LNCAP (cell line): ENCODE results near the gene NAPSA.

Source experiments
- TF ChIP-seq, protein P1 (sequence below): fragments of 450-650 bp; IDR thresholded peaks from 2 replicates; pipeline ENCODE4 v1.5.1; 2017; ENCODE audit warnings: mild to moderate bottlenecking

The NAPSA gene

DNA sequence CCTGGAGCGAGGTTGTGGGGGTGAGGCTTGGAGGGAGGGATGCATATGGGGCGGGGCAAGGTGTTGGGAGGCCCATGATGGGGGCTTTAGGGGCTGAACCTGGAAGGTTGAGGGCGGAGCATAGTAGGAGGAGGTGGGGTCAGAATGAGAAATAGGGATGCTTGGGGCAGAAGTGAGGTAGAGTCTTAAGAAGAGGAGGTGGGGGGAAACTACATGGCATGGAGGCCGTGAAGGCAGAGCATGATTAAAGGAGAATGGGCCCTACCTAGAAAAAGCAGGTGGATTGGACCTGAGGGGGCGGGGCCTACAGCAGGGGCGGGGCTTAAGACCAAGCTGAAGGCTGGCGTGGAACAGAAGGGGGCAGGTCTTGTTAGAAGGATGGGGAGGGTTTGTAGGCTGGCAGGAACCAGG, 11.6 kb upstream of the NAPSA start:
- TF ChIP-seq, protein P1, sequence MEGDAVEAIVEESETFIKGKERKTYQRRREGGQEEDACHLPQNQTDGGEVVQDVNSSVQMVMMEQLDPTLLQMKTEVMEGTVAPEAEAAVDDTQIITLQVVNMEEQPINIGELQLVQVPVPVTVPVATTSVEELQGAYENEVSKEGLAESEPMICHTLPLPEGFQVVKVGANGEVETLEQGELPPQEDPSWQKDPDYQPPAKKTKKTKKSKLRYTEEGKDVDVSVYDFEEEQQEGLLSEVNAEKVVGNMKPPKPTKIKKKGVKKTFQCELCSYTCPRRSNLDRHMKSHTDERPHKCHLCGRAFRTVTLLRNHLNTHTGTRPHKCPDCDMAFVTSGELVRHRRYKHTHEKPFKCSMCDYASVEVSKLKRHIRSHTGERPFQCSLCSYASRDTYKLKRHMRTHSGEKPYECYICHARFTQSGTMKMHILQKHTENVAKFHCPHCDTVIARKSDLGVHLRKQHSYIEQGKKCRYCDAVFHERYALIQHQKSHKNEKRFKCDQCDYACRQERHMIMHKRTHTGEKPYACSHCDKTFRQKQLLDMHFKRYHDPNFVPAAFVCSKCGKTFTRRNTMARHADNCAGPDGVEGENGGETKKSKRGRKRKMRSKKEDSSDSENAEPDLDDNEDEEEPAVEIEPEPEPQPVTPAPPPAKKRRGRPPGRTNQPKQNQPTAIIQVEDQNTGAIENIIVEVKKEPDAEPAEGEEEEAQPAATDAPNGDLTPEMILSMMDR: no peak

DNA sequence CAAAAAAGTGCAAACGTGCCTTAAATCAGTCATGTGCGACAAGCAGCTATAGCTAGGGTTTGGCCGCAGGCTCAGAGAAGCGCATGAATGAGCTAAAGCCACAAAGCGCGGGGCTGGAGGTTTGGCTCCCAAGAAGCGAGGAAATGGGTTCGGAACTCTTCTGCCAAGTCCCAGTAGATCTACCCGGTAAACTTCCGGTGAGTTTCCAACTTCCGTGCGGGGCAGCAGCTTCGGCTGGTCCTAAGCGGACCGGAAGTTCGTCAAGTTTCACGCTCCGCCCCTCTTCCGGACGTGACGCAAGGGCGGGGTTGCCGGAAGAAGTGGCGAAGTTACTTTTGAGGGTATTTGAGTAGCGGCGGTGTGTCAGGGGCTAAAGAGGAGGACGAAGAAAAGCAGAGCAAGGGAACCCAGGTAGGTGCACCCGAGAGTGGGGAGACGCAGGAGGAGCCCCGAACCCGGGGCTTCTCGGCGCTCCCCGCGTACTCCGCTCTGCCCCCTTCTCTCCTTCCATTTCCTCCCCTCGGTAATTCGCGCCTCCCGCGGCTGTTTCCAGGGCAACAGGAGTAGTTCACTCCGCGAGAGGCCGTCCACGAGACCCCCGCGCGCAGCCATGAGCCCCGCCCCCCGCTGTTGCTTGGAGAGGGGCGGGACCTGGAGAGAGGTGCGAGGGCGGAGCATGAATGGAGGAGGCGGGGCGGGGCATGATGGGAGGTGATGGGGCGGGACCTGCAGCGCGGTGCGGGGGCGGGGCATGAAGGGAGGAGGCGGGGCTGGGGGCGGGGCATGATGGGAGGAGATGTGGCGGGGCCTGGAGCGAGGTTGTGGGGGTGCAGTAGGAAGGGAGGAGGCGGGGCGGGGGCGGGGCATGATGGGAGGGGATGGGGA, 11.0 kb upstream of the NAPSA start, which contains the start of gene NR1H2:
TSS of gene NR1H2 (plus strand) at position 292 of the 885 bp plus-strand sequence. CDS start 1,149 bp downstream, outside the sequence.
- TF ChIP-seq, protein P1: no peak

DNA sequence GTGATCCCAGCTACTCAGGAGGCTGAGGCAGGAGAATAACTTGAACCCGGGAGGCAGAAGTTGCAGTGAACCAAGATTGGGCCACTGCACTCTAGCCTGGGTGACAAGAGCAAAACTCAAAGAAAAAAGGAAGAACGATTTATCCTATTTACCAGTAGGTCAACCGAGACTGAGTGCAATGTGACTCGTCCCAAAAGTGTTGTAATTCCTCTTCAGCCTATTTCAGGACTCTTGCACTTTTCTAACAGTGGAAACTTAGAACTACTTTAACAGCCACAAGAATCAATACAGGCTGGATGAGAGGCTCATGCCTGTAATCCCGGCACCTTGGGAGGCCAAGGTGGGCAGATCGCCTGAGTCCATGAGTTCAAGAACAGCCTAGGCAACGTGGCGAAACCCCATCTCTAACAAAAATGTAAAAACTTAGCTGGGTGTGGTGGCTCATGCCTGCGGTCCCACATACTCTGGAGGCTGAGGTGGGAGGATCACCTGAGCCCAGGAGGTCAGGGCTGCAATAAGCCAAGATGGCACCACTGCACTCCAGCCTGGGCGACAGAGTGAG, 6.6 kb upstream of the NAPSA start:
- TF ChIP-seq, protein P1: no peak

DNA sequence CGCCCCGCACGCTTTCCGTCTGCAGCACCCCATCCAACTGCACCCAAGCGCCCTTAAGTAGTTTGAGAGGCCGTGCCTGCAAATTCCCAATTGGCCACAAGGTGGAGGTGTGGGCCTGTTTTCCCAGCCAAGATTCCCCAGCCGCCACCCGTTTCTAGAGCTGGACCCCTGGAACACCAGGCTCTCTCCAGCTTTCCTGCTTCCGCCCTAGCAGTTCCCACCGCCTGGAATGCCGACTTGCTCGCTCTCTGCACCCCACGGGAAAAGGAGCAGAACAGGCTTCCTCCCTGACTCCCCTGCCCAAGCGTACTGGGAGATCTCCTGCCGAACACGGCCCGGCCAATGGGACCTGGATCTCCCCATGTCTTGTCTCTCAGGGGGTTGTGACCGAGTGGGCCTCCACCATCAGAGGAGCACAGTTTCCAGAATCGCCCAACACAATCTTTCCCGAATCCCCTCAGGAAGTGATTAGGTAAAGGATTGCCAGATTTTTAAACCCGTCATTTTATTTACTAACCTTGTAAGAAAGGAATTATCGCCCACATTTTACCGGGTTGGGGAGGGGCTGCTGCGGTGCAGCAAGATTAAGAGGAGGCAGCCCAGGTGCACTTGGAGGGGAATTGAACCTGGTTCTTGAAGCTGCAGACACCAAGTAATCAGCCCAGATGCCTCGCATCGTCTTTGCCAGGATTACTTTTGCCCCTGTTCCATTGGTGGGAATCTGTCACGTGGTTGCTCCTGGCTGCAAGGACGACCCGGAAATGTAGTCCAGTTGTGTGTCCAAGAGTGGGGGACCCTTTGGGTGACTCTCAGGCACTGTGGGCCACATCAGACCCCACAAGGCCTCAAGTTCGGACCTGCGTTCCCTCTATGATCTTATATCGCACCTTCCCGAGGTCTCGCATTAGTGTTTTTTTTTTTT, 3.5 kb upstream of the NAPSA start:
- TF ChIP-seq, protein P1: peak; percentile 83

DNA sequence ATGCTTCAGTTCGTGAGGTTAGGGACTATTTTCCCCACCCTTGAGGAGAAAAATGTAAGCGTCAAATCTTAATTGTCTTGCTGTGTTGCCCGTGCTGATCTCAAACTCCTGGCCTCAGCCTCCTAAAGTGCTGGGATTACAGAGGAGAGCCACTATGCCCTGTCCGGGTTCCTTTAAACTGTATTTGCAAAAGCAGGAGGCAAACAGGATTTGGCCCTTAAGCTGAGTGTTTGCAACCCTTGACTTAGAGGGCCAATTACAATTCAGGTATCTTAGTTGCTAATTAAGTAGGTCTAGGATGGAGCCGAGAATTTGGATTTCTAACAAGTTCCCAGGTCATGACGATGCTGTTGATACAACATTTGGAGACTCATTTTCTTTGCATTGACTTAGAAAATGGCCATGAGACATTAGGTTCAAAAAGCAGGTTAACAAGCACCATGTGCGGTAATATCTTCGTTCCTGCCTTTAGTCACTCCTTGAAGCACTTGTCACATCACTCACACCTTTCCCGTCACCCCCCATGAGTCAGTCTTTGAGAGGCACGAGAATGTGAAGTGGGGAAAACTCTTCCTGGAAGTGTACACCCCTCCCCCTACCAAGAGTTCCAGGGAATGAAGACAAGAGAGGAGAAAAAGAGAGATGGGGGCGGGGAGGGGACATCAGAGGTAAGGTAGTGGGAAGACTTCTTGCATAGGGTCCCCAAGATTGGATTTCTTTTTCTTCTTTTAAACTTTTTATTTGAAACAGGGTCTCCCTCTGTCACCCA, 2.6 kb downstream of the NAPSA start:
- TF ChIP-seq, protein P1: no peak

DNA sequence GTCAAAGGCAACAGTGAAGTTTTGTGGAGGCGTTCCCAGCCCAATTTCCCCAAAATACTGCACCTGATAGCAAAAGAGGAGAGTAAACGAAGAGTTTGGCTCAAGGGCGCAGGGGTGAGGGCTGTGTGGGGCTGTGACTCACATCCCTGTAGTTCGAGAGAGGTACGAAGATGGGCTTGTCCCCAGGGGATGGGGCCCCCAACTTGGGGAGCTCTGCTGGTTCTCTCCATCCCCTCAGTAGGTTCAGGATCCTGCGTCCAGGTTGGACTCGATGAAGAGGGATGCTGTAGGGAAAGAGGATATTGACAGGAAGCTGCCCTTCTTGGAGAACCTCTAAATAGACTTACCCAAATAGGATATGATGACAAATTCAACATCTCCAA, 3.4 kb downstream of the NAPSA start:
- TF ChIP-seq, protein P1: no peak
